ENCODE results near the gene F10.

GRCh38 chr13:113155982-113156655, 33.5 kb downstream of the F10 start:
- TF ChIP-seq POLR2A (IDR thresholded peaks at IDR 0.05): no peak
- no peak for TF ChIP-seq POLR2AphosphoS5 (IDR thresholded peaks at IDR 0.05)

All from prostate gland (tissue), 1 donor.